Uterus (tissue), 4 donors: Measurements from ENCODE around the gene LTF. TPM values are rescaled to one million over a fixed set of nuclear protein-coding genes. Genes with fewer than 3 reads are reported as not detected.

Source experiments
- DNase-seq, 2 donors: peaks; one replicate each; pipeline ENCODE4 v3.0.0-alpha.2; 2019 to 2020
- H3K27ac ChIP-seq, 2 donors: fragments of 200-600 bp; sonication (generic); 1 replicate in 1 of 2; 2 replicates in 1 of 2; pipeline ENCODE4 v1.5.1; 2016 to 2018
- H3K27me3 ChIP-seq, 2 donors: fragments of 200-600 bp; sonication (generic); one replicate each; pipeline ENCODE4 v1.5.1; 2018 to 2019; ENCODE audit warnings: control low read depth in 1 of 2
- H3K36me3 ChIP-seq, 2 donors: fragments of 200-600 bp; sonication (generic); one replicate each; pipeline ENCODE4 v1.5.1; 2019; ENCODE audit warnings: control low read depth in 1 of 2
- H3K4me1 ChIP-seq, 2 donors: fragments of 200-600 bp; sonication (generic); one replicate each; pipeline ENCODE4 v1.5.1; 2018 to 2019; ENCODE audit warnings: control low read depth in 1 of 2
- H3K4me3 ChIP-seq, 2 donors: fragments of 200-600 bp; sonication (generic); 1 replicate in 1 of 2; 2 replicates in 1 of 2; pipeline ENCODE4 v1.5.1; 2018 to 2019; ENCODE audit warnings: mild to moderate bottlenecking in 1 of 2
- H3K9me3 ChIP-seq, 2 donors: fragments of 200-600 bp; sonication (generic); one replicate each; pipeline ENCODE4 v1.5.1; 2019; ENCODE audit warnings: control low read depth in 1 of 2
- CTCF ChIP-seq, 4 experiments: fragments of 200-600 bp in 2 of 4; fragments of 450-650 bp in 2 of 4; sonication (generic) in 2 of 4; IDR thresholded peaks; one replicate each; pipeline ENCODE4 v1.5.1; 2016 to 2019; ENCODE audit warnings: antibody characterized with exemption in 4 of 4, mild to moderate bottlenecking in 2 of 4, moderate library complexity in 1 of 4
- POLR2A ChIP-seq, 2 donors: fragments of 450-650 bp; IDR thresholded peaks; one replicate each; pipeline ENCODE4 v1.6.1; 2016; ENCODE audit warnings: antibody characterized with exemption in 2 of 2, mild to moderate bottlenecking in 1 of 2, moderate library complexity in 1 of 2
- intact Hi-C: fragments of 100-400 bp; cut with DNase I; formaldehyde crosslinking; loops from one replicate; pipeline ENCODE4 v1.15.1; 2023; ENCODE audit warnings: low total_unique reads
- total RNA-seq, 4 donors: library from RNA; depleted of rRNA in 3 of 4; stranded (reverse); fragments of >200 nt in 3 of 4; gene quantifications; one replicate each; pipeline versions ENCODE4 v1.1.0 to v1.2.4, GENCODE V29; 2014 to 2023
- donor health status: DM: yes; HTN: yes; CAD: no.

LTF gene
- total RNA-seq, 4 donors from 2014 or later, result 0.59 to 9.0 (median 2.8) TPM

- no peak for TF ChIP-seq CTCF (IDR thresholded peaks at IDR 0.05)
- no peak for TF ChIP-seq POLR2A (IDR thresholded peaks at IDR 0.05)
- Histone ChIP-seq H3K27ac (no peak overlapping the region), H3K27me3 (no peaks in the 10 kb centered on the region), H3K9me3 (no peaks in the 10 kb centered on the region), H3K4me1 (no peaks in the 10 kb centered on the region), H3K4me3 (no peak overlapping the region), H3K36me3 (no peaks in the 10 kb centered on the region)
- intact Hi-C loops, result loop anchor here (10.0 kb wide), 1 partner anchor 150 kb away; no protein-coding TSS in a partner anchor
- no peak for DNase-seq
These were observed 19.7 kb upstream of the LTF start for GRCh38 chr3:46484388-46484787.

GRCh38 chr3:46483825-46484224 is 19.1 kb upstream of the LTF start:
- no peaks in the 10 kb centered on the region for H3K4me1 ChIP-seq
- no peaks in the 10 kb centered on the region for H3K36me3 ChIP-seq
- H3K4me3 ChIP-seq, result no peak overlapping the region
- intact Hi-C loops, result loop anchor here (10.0 kb wide), 1 partner anchor 151 kb away; no protein-coding TSS in a partner anchor
- no peak for DNase-seq
- H3K27me3 ChIP-seq, result no peaks in the 10 kb centered on the region
- no peak for TF ChIP-seq POLR2A (IDR thresholded peaks at IDR 0.05)
- TF ChIP-seq CTCF (IDR thresholded peaks at IDR 0.05), result no peak
- H3K27ac ChIP-seq, result no peak overlapping the region
- H3K9me3 ChIP-seq, result no peaks in the 10 kb centered on the region

- DNase-seq, result no peak
- intact Hi-C loops, result loop anchor here (10.0 kb wide), 1 partner anchor 152 kb away; no protein-coding TSS in a partner anchor
These were observed 18.1 kb upstream of the LTF start for GRCh38 chr3:46482632-46483350.

GRCh38 chr3:46481636-46482035 is 16.9 kb upstream of the LTF start:
- no peaks in the 10 kb centered on the region for H3K4me1 ChIP-seq
- no peak for DNase-seq
- TF ChIP-seq POLR2A (IDR thresholded peaks at IDR 0.05) (no peak), CTCF (IDR thresholded peaks at IDR 0.05) (no peak)
- no peak overlapping the region for H3K4me3 ChIP-seq
- intact Hi-C loops, result loop anchor here (10.0 kb wide), 1 partner anchor 153 kb away; no protein-coding TSS in a partner anchor
- H3K36me3 ChIP-seq, result no peaks in the 10 kb centered on the region
- no peaks in the 10 kb centered on the region for H3K27me3 ChIP-seq
- no peak overlapping the region for H3K27ac ChIP-seq
- no peaks in the 10 kb centered on the region for H3K9me3 ChIP-seq

More at GRCh38 chr3:46482632-46483350, 18.1 kb upstream of the LTF start:
- Histone ChIP-seq H3K4me3 (no peak overlapping the region), H3K36me3 (no peaks in the 10 kb centered on the region), H3K27ac (no peak overlapping the region), H3K9me3 (no peaks in the 10 kb centered on the region), H3K4me1 (no peaks in the 10 kb centered on the region), H3K27me3 (no peaks in the 10 kb centered on the region)
- TF ChIP-seq CTCF (IDR thresholded peaks at IDR 0.05), result no peak
- no peak for TF ChIP-seq POLR2A (IDR thresholded peaks at IDR 0.05)

- DNase-seq, result no peak
- intact Hi-C loops, result loop anchor here (10.0 kb wide), 1 partner anchor 154 kb away; no protein-coding TSS in a partner anchor
- no peak for TF ChIP-seq POLR2A (IDR thresholded peaks at IDR 0.05)
- no peak for TF ChIP-seq CTCF (IDR thresholded peaks at IDR 0.05)
- Histone ChIP-seq H3K4me3 (no peak overlapping the region), H3K27ac (no peak overlapping the region), H3K36me3 (no peaks in the 10 kb centered on the region), H3K27me3 (no peaks in the 10 kb centered on the region), H3K9me3 (no peaks in the 10 kb centered on the region), H3K4me1 (no peaks in the 10 kb centered on the region)
These were observed 15.9 kb upstream of the LTF start for GRCh38 chr3:46480491-46481195.
